Endothelial cell (in vitro differentiated cells): ENCODE data around the gene WWC2. TPM values are rescaled to one million over a fixed set of nuclear protein-coding genes. Genes with fewer than 3 reads are reported as not detected.
A peak's percentile ranks its signal among the peaks of the same experiment; 100 is the strongest.

Experiments
- DNase-seq: peaks from one replicate; pipeline ENCODE4 v3.0.0; 2021; ENCODE audit warnings: low spot score
- H3K27ac Mint-ChIP-seq: one replicate; pipeline ENCODE4 v1.8.0; 2021; ENCODE audit warnings: mixed read lengths, inconsistent platforms; ENCODE audit not compliant: unreplicated experiment
- H3K27me3 Mint-ChIP-seq: one replicate; pipeline ENCODE4 v1.8.0; 2021; ENCODE audit warnings: mild to moderate bottlenecking, moderate library complexity, mixed read lengths, inconsistent platforms; ENCODE audit not compliant: unreplicated experiment
- H3K36me3 Mint-ChIP-seq: one replicate; pipeline ENCODE4 v1.8.0; 2021; ENCODE audit warnings: mild to moderate bottlenecking, low read depth, mixed read lengths, inconsistent platforms; ENCODE audit not compliant: unreplicated experiment
- H3K4me1 Mint-ChIP-seq: one replicate; pipeline ENCODE4 v1.8.0; 2021; ENCODE audit warnings: mild to moderate bottlenecking, mixed read lengths, inconsistent platforms; ENCODE audit not compliant: unreplicated experiment
- H3K4me3 Mint-ChIP-seq: one replicate; pipeline ENCODE4 v1.8.0; 2021; ENCODE audit warnings: mild to moderate bottlenecking, mixed read lengths, inconsistent platforms; ENCODE audit not compliant: unreplicated experiment
- H3K9me3 Mint-ChIP-seq: one replicate; pipeline ENCODE4 v1.8.0; 2021; ENCODE audit warnings: mixed read lengths, inconsistent platforms; ENCODE audit not compliant: unreplicated experiment
- CTCF ChIP-seq: fragments of 200-600 bp; sonication (generic); IDR thresholded peaks from one replicate; pipeline ENCODE4 v1.5.0; 2021; ENCODE audit warnings: antibody characterized with exemption; ENCODE audit not compliant: unreplicated experiment
- total RNA-seq: library from RNA; stranded (reverse); fragmentation: NEBNext Ultra II Directional; extraction: Animal tissue kit (Norgen Biotek cat#: 25700); gene quantifications from one replicate; pipeline ENCODE4 v1.2.1, GENCODE V29; 2021; ENCODE audit not compliant: unreplicated experiment

The WWC2 gene
- total RNA-seq, 1 donor from 2014 or later: 32.0 TPM

DNA sequence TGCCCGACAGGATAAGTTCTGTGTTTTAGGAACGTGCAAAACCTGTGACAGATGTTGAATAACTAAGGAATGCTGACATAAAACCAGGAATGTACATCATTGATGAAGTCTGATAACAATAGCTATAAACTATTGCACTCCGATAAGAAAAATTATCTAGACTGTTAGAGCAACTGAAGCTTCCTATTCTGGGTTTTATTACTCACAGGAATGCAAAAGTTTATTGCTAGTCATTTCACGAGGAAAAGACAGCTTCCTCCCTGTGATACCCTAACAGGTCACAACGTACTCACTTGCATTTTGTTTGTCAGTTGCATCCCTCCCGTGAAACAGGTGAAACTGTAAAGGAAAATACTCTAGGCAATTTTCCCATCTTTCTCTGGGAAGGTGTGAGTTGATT is 155.1 kb downstream of the WWC2 start:
- no peaks in the 10 kb centered on the region for H3K4me1 Mint-ChIP-seq
- peak overlapping the region; percentile 23 for H3K4me3 Mint-ChIP-seq
- TF ChIP-seq CTCF: no peak
- no peak for DNase-seq
- peaks cover 7% of the 10 kb centered on the region for H3K36me3 Mint-ChIP-seq
- H3K9me3 Mint-ChIP-seq: no peaks in the 10 kb centered on the region
- no peak overlapping the region for H3K27ac Mint-ChIP-seq
- peaks cover 5% of the 10 kb centered on the region for H3K27me3 Mint-ChIP-seq

- no peak overlapping the region for H3K27ac Mint-ChIP-seq
- H3K36me3 Mint-ChIP-seq: peaks cover 7% of the 10 kb centered on the region
- no peaks in the 10 kb centered on the region for H3K4me1 Mint-ChIP-seq
- no peak for DNase-seq
- no peak for TF ChIP-seq CTCF
- H3K4me3 Mint-ChIP-seq: no peak overlapping the region
- H3K9me3 Mint-ChIP-seq: no peaks in the 10 kb centered on the region
- H3K27me3 Mint-ChIP-seq: peaks cover 5% of the 10 kb centered on the region
Measured at GRCh38 chr4:183255487-183255886, 156.4 kb downstream of the WWC2 start.

GRCh38 chr4:183256343-183256742 is 157.3 kb downstream of the WWC2 start:
- peaks cover 5% of the 10 kb centered on the region for H3K36me3 Mint-ChIP-seq
- H3K27ac Mint-ChIP-seq: no peak overlapping the region

DNA sequence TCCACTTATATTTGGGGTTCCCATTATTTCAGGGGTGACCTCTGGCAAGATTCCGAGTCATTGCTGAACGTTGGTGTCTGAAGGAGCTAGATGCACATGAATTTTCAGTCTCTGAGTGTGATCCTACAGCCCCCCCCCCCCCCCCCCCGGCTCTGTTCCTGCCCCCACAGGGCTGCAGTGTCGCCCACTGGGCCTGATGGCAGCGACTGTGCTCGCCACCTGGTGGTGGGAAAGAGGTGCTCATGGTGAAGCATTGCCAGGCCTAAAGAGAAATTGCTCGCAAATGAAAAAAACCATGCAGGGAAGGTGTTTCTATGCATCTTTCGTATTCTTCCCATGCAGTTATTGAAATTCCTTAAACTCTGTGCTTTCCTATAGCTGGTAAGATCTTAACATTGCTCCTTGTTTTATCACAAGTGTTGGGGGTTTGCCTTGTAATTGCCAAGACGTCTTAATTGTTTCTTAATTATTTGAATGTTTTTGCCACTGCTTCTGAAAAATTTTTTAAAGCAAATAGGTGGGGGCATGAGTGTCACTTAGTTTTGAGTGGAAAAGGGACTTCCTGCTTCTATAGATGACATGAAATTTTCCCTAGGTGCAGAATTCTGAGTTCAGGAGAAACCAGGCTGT is 157.8 kb downstream of the WWC2 start:
- H3K4me1 Mint-ChIP-seq: no peaks in the 10 kb centered on the region
- H3K9me3 Mint-ChIP-seq: no peaks in the 10 kb centered on the region
- peak; percentile 59 for DNase-seq
- peak; percentile 82 for TF ChIP-seq CTCF
- peaks cover 3% of the 10 kb centered on the region for H3K36me3 Mint-ChIP-seq
- no peak overlapping the region for H3K4me3 Mint-ChIP-seq
- no peak overlapping the region for H3K27ac Mint-ChIP-seq
- peaks cover 5% of the 10 kb centered on the region for H3K27me3 Mint-ChIP-seq

More at GRCh38 chr4:183256343-183256742, 157.3 kb downstream of the WWC2 start:
- no peak for DNase-seq
- TF ChIP-seq CTCF: no peak
- Mint-ChIP-seq H3K9me3 (no peaks in the 10 kb centered on the region), H3K27me3 (peaks cover 5% of the 10 kb centered on the region), H3K4me1 (no peaks in the 10 kb centered on the region), H3K4me3 (no peak overlapping the region)

DNA sequence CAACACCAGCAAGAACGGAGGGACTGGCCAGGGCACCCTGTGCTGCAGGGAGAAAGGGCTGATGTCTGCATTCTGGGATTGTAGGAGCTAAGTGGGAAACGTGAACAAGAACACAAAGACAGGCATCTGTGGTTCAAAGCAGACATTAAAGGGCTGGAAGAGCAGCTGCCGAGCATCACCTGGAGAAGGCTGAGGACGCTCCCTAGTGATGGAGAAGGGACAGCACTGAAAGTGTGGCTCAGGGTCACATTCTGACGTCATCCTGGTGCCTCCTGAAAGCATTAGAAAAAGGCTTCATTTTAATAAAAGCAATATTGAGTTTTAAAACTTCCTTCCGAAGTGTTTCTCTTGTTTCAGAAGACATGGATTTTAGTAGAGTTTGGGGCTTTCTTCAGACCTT is 158.8 kb downstream of the WWC2 start:
- Mint-ChIP-seq H3K27ac (no peak overlapping the region), H3K9me3 (no peaks in the 10 kb centered on the region), H3K4me1 (peaks cover 9% of the 10 kb centered on the region), H3K27me3 (peaks cover 5% of the 10 kb centered on the region), H3K36me3 (peaks cover 3% of the 10 kb centered on the region), H3K4me3 (no peak overlapping the region)
- TF ChIP-seq CTCF: no peak
- DNase-seq: no peak
